AG04449 (cell line): ENCODE measurements around the gene METTL2B.
"Not testable (repeated sequence)": the region's sequence is repeated elsewhere in the genome, so short reads cannot be mapped to it uniquely, and the experiment has no call there.

Source experiments
- CTCF ChIA-PET: fragments of 350-600 bp; formaldehyde crosslinking; extraction: SDS; loops from one replicate; lab custom pipeline; 2021; ENCODE audit warnings: antibody characterized with exemption; lab: Yijun Ruan, JAX
- POLR2A ChIA-PET: fragments of 400-600, 350-600 bp; formaldehyde crosslinking; extraction: SDS; loops from one replicate; lab custom pipeline; 2020; ENCODE audit warnings: antibody characterized with exemption, inconsistent platforms; lab: Yijun Ruan, JAX
- DNase-seq: peaks from one replicate; pipeline ENCODE4 v3.0.0-alpha.2; 2010; ENCODE audit warnings: low read depth, low spot score
- H3K4me3 ChIP-seq: 2 replicates; pipeline ENCODE4 v1.5.1; 2011; ENCODE audit warnings: low read depth, mild to moderate bottlenecking, control low read depth, low read length
- TF ChIP-seq, protein P1 (sequence below): IDR thresholded peaks from one replicate; pipeline ENCODE4 v1.5.1; 2011; ENCODE audit warnings: mild to moderate bottlenecking, moderate library complexity, low read length, control low read depth, inconsistent platforms; ENCODE audit not compliant: insufficient read depth; ENCODE audit errors: missing control alignments

The METTL2B gene

DNA sequence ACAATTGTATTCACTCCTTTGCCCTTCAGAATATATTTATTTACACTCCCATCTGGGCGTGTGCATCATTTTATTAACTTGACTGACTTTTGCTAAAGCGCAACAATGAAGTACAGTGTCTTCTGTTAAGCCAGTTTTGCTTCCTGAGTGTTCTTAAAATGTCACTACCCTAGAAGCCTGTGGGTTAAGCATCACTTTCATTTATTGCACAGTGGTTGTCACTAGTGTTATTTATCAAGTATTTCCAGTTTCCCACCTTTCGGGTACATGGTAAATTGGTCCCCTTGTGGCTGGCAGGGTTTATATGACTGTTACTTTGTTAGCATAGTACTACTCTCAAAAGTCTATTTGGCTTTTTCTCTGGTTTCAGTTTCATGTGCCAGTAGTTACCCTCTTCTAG lies 17.6 kb upstream of the METTL2B start:
- ChIA-PET CTCF (interaction anchor here (3.0 to 5.3 kb wide), 10 partner anchors 11 to 111 kb away, joined by 12 to 569 read pairs (median 31); partner anchors contain the start of gene METTL2B), POLR2A (no interaction called here)
- TF ChIP-seq, protein P1, sequence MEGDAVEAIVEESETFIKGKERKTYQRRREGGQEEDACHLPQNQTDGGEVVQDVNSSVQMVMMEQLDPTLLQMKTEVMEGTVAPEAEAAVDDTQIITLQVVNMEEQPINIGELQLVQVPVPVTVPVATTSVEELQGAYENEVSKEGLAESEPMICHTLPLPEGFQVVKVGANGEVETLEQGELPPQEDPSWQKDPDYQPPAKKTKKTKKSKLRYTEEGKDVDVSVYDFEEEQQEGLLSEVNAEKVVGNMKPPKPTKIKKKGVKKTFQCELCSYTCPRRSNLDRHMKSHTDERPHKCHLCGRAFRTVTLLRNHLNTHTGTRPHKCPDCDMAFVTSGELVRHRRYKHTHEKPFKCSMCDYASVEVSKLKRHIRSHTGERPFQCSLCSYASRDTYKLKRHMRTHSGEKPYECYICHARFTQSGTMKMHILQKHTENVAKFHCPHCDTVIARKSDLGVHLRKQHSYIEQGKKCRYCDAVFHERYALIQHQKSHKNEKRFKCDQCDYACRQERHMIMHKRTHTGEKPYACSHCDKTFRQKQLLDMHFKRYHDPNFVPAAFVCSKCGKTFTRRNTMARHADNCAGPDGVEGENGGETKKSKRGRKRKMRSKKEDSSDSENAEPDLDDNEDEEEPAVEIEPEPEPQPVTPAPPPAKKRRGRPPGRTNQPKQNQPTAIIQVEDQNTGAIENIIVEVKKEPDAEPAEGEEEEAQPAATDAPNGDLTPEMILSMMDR: no peak
- H3K4me3 ChIP-seq: no peak overlapping the region
- no peak for DNase-seq

DNA sequence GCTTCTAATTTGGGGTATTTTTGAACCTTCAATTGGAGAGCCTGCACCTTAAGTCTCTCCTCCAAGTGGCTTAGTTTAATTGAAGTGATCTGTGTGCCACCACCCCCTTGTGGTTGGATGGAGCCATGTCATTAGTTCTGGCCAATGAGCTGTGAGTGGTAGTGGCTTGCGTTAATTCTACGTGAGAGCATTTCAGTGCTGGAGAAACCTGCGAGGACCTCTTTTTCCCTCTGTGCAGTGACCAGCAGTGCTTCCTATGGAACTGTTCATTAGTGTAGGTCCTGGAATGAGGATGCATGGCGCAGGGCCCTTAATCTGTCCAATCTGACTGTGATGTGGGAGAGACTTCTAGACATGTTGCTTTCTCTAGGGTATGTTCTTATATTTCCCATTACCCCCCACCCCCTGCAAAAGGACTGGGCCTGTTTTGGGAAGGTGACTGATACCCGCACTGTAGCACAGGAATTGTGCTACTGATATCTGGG lies 17.1 kb upstream of the METTL2B start:
- DNase-seq: no peak
- no peak overlapping the region for H3K4me3 ChIP-seq
- POLR2A ChIA-PET: interaction anchor here (0.6 kb wide), 2 partner anchors 9 to 15 kb away, joined by 3 read pairs; no protein-coding TSS in a partner anchor
- TF ChIP-seq, protein P1: peak; percentile 74
- CTCF ChIA-PET: interaction anchor here (0.7 to 5.3 kb wide), 18 partner anchors 8 to 423 kb away, joined by 3 to 569 read pairs (median 20); partner anchors contain the start of gene METTL2B

DNA sequence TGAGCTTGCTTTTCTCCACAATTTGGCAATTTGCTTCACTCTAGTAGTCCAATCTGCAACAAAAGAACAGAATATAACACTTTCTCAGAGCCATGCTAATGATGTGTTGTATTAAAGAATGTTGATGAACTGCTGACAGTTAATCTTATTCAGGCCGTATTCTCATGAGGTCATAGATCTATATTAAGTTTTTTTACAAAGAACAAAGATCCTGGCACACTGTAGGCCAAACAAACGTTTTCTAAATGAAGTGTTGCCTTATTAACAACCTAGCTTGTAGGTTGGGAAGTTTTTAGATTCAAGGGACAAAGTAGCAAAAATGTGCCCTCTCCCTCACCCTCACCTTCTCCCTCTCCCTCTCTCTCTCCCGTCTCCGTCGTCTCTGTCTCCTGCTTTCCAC lies 14.1 kb upstream of the METTL2B start:
- POLR2A ChIA-PET: no interaction called here
- TF ChIP-seq, protein P1: no peak
- CTCF ChIA-PET: interaction anchor here (0.6 to 5.3 kb wide), 10 partner anchors 11 to 60 kb away, joined by 3 to 569 read pairs (median 20); no protein-coding TSS in a partner anchor
- no peak for DNase-seq
- H3K4me3 ChIP-seq: no peak overlapping the region

DNA sequence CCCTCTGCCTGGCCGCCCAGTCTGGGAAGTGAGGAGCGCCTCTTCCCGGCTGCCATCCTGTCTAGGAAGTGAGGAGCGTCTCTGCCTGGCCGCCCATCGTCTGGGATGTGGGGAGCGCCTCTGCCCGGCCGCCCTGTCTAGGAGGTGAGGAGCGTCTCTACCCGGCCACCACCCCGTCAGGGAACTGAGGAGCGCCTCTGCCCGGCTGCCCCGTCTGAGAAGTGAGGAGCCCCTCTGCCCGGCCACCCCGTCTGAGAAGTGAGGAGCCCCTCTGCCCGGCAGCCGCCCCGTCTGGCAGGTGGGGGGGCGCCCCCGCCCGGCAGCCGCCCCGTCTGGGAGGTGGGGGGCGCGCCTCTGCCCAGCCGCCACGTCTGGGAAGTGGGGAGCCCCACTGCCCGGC lies 13.2 kb upstream of the METTL2B start:
- not testable (repeated sequence) for DNase-seq

DNA sequence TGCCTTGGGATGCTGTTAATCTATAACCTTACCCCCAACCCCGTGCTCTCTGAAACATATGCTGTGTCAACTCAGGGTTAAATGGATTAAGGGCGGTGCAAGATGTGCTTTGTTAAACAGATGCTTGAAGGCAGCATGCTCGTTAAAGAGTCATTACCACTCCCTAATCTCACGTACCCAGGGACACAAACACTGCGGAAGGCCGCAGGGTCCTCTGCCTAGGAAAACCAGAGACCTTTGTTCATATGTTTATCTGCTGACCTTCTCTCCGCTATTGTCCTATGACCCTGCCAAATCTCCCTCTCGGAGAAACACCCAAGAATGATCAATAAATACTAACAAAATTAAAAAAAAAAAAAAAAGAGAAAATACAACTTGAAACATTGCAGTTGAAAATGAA lies 12.6 kb upstream of the METTL2B start:
- CTCF ChIA-PET: interaction anchor here (5.3 kb wide), 1 partner anchor 35 kb away, joined by 569 read pairs; no protein-coding TSS in a partner anchor
- POLR2A ChIA-PET, H3K4me3 ChIP-seq, DNase-seq: not testable (repeated sequence)

More for the DNA sequence above, 13.2 kb upstream of the METTL2B start:
- CTCF ChIA-PET: interaction anchor here (5.3 kb wide), 1 partner anchor 34 kb away, joined by 569 read pairs; no protein-coding TSS in a partner anchor
- H3K4me3 ChIP-seq, POLR2A ChIA-PET: not testable (repeated sequence)

DNA sequence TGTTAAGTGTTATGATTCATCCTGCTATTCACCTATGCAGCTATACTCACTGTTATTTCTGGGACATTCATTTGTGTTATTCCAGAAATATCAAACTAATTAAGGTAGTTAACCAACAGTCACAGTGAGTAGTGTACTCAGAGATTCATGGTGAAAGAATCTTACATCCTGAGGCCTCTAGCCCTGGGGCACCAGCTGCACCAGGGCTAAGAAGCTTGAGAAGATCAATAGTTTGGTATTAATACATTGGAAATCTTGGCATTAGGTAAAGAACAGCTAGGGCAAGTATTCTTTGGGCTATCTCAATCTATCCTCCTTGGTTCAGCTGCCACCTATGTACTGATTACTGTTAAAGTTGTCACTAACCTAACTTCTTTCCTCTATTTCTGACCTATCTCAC lies 9.7 kb upstream of the METTL2B start:
- CTCF ChIA-PET: interaction anchor here (3.9 kb wide), 1 partner anchor 42 kb away, joined by 20 read pairs; no protein-coding TSS in a partner anchor
- POLR2A ChIA-PET, DNase-seq, H3K4me3 ChIP-seq: not testable (repeated sequence)

DNA sequence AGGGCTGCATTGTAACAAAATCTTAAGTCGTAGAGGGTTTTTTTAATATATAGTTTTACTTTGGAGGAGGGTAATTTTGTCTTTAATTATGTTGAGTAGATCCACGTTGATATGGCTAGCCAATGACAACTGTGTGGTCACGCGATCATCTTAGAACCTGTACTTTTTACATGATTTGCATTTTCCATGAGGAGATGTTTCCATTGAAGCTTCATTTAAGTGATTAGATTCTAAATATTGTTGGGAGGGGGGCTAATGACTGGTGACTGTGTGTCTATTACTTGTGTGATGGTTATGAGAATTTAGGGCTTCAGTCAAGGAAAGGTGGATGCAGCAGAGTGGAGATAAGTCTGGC lies 765 bp downstream of the METTL2B start:
- DNase-seq, POLR2A ChIA-PET: not testable (repeated sequence)
- H3K4me3 ChIP-seq: peak overlapping the region; percentile 74
- CTCF ChIA-PET: interaction anchor here (3.7 to 5.9 kb wide), 3 partner anchors 17 to 405 kb away, joined by 24 to 82 read pairs (median 52); no protein-coding TSS in a partner anchor

DNA sequence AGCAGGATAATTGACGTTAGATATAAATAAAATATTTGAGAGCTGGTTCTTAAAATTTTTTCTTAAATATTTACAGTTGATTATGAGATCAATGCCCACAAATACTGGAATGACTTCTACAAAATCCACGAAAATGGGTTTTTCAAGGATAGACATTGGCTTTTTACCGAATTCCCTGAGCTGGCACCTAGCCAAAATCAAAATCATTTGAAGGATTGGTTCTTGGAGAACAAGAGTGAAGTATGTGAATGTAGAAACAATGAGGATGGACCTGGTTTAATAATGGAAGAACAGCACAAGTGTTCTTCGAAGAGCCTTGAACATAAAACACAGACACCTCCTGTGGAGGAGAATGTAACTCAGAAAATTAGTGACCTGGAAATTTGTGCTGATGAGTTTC lies 2.5 kb downstream of the METTL2B start:
- H3K4me3 ChIP-seq, POLR2A ChIA-PET, DNase-seq: not testable (repeated sequence)
- CTCF ChIA-PET: interaction anchor here (5.9 kb wide), 1 partner anchor 53 kb away, joined by 82 read pairs; no protein-coding TSS in a partner anchor

DNA sequence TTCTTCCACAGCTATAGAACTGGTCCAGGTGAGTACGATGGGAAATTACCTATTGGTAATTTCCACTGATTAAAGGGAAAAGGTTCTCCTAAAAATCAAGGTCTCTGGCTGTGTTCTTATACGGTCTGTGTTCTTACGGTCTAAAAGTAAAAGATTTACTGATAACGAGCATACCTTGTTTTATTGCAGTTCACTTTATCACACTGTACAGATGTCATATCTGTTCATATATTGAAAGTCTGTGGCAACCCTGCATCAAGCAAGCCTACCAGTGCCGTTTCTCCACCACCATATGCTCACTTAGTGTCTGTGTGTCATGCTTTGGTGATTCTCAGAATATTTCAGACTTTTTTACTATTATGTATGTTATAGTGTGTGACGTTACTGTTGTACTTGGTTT lies 11.6 kb downstream of the METTL2B start:
- H3K4me3 ChIP-seq, DNase-seq, POLR2A ChIA-PET, CTCF ChIA-PET: not testable (repeated sequence)
